Activated naive CD8-positive, alpha-beta T cell treated with anti-CD3 and anti-CD28 coated beads, Interleukin-2, amount 50 U/mL, for 16 hours (primary cell): Measurements from ENCODE around the gene ACTR6.
"Not testable (repeated sequence)": the region's sequence is repeated elsewhere in the genome, so short reads cannot be mapped to it uniquely, and the experiment has no call there.

ENCODE experiments used
- DNase-seq: peaks from one replicate; pipeline ENCODE4 v3.0.0-alpha.2; 2020; ENCODE audit warnings: low read depth, low spot score

Gene ACTR6

DNA sequence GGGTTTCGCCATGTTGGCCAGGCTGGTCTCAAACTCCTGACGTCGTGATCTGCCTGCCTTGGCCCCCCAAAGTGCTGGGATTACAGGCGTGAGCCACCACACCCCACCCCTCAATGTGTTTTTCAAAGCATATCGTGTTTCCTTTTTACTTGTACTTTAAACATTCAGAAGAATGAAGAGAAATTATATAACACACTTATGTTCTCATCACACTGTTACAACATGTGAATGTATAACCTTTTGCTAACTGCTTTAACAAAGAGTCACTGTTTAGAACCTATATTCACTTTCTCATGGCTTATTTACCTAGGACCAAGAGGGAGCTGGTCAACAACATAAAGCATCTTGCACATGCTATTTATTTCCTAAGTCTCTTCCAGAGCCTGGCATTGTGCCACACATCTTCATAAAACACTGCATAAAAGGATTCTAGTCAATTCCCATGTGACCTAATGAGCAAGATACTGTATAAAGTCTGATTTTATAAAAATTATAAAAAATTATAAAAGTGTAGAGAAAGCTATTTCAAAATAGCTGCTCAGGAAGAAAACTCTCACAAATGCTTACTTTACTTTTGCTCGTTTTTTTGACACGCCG is 16.0 kb upstream of the ACTR6 start:
- DNase-seq = no peak

DNA sequence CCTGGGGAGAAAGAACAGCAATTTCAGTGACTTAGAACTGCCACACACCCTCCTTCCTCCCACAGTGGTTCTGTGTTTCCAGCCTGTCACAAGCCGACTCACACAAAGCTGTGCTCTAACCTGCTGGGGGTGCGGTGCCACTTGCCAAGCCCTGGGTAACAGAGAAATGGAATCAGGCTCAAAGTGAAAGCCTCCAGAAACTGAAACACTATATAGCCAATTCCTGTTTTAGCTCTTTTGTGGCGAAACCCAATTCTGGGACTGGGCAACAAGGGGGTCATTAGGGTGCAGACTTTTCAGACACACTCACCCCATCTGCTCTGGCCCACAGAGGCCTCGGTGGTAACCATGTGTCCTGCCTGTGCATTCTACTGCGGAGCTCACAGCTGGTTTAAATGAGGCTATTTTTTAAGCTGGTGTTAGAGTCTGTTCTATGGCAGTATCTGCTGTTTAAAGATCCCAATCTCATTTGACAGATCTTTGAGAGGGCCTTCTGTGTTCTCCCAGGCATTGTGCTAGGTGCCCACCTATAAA is 15.2 kb upstream of the ACTR6 start:
- DNase-seq = no peak

DNA sequence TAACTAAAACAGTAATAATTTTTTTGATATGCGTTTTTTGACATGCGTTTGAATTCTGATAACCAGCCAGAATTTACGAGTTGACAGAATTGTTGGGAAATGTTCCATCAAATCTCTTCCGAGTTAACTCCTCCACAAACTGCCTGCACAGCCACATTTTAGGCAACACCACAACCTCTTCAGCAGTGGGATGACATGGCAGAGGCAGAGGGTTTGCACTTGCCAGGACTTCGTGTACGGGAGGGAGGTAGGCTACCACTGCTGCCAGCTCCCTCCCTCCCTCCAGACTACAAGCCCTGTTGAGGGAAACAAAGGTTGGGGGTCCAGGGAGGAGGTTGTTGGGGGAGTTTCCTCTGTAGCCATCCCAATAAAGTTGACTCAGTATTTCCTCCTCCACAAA is 14.5 kb upstream of the ACTR6 start:
- DNase-seq = no peak

DNA sequence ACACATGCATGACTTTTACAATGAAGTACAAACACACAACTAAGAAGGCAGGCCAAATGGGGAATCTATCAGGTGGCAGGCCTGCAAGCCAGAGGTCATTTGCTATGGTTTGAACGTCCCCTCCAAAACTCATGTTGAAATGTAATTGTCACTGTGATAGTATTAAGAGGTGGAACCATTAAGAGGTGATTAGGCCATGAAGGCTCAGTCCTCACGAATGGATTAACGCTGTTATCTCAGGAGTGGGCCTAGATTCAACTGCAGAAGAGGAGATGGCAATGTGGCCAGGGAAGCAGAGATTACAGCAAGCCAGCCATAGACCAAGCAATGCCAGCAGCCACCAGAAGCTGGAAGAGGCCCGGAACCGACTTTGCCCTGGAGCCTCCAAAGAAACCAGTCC is 13.5 kb upstream of the ACTR6 start:
- DNase-seq = no peak

DNA sequence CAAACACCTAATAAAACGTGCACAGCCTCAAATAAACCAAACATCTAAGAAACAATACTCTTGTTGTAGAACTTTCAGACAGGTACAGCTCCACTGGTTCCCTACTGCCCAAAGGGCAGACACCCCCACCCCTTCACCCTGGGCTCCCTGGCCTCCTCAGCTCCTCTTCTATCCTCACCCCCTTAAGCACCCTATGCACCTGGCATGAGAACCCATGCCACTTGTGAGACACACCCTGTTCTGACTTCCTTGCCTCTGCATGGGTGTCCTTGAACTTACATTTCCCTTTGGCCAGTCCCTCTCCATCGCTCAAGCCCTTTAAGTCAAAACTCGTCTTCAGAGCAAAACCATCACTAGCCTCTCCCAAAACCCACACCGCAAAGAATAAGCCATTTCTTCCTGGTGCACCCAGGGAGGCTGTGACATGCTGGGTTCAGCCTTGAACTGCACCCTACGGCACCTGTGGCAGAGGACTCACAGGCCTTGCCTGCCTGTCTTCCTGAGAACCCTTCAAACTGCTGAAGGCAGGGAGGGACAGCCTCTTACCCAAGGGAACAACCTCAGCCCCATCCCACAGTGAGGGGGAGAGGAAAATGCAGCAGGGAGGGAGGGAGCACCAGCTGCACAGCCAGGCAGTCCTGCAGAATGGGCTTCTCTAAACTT is 12.6 kb upstream of the ACTR6 start:
- no peak for DNase-seq

DNA sequence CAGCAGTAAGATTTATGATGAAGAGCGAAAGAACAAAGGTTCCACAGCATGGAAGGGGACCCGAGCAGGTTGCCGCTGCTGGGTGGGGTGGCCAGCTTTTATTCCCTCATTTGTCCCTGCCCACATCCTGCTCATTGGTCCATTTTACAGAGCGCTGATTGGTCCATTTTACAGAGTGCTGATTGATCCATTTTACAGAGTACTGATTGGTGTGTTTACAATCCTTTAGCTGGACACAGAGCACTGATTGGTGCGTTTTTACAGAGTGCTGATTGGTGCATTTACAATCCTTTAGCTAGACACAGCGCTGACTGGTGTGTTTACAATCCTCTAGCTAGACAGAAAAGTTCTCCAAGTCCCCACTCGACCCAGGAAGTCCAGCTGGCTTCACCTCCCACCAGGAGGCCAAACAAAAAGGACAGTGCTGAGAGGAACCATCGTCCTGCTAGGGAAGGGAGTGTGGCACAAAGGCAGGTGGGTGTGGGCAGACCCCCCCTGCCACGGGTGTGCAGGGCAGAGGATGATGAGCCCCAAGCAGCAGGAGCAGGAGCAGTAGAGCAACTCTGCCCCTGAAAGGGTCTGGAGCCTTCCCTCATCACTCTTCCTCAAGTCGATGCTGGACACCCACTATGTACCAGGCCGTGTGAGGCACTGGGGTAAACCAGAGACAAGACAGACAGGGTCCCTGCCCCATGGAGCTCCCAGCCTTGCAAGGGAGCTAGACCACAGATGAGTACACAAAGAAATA is 11.6 kb upstream of the ACTR6 start:
- DNase-seq = not testable (repeated sequence)

DNA sequence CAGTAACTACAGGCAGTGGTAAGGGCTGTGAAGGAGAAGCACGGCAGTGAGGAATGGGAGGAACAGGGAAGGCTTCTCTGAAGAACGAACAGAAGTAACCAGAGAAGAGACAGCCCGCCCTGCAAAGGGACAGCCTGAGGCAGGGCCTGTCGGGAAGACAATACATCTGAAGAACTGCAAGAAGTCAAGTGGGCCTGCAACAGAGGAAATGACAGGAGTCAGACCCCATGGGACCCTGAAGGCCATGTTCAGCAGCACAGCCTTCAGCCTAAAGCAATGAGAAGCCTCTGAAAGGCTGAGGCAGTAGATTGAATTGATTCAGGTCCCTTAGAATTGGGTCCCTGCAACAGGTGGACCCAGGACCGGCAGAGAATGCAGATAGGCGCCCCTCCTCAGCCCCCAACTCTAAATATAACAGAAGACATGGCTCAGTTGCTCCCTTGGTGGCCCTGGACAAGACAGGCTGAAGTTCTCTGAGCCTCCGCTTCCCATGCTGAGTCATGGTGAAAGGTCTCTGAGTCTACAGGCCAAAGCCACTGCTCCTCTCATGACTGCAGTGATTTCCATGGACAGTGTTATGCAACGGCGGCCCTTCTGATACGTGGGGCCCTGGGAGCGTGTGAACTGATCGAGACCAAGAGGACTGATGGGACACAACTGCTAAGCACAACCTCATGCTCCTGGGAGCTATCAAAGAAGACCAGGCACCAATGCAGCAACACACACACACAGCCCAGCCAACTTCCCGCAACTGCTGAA is 10.8 kb upstream of the ACTR6 start:
- no peak for DNase-seq

DNA sequence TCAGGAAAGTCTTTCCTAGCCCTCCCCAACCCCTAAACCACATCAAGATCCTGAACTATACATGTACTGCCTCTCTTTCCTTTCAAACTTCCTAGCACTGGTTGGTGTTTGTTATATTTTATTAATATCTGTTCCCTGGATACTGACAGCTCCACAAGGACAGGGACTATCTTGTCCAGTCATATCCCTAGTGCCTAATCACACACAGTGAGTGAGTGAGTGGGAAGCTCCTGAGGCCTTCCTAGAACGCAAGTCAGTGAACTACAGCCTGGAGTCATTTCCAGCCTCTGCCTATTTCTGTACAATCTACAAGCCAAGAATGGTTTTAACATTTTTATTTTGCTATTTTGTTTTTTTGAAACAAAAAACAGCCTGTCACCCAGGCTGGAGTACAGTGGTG is 7.5 kb upstream of the ACTR6 start:
- DNase-seq = no peak

DNA sequence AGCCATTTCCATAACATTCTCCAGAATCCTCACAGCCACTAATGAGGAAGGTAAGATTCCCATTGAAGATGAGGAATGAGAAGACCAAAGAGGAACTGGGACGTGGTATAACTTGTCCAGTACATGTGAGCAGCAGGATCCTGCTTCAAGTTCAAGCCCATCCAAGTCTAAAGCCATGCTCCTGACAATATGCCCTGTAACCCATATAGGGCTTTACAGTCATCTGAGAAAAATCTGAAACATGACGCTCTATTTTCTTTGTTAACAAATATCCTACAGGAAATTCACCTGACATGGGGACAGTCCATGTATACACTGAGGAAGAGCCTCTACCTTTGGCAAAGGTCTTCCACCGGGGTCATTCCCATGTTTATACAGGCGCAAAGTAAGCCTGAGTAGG is 3.1 kb upstream of the ACTR6 start:
- no peak for DNase-seq

DNA sequence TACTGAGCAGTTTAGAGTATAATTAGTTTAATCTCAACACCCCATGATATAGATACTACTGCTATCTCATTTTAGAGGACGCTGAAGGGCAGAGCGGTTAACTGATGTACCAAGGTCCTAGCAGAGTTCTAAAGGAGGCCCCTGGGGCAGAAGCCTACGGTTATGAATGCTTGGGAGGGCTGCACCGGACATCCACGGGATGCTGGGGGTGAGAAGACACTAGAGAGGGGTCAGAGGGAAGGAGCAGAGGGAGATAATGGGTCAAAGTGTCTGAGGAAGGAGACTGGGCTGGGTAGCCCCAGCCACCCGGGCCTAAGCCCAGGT is 1.6 kb upstream of the ACTR6 start:
- no peak for DNase-seq

DNA sequence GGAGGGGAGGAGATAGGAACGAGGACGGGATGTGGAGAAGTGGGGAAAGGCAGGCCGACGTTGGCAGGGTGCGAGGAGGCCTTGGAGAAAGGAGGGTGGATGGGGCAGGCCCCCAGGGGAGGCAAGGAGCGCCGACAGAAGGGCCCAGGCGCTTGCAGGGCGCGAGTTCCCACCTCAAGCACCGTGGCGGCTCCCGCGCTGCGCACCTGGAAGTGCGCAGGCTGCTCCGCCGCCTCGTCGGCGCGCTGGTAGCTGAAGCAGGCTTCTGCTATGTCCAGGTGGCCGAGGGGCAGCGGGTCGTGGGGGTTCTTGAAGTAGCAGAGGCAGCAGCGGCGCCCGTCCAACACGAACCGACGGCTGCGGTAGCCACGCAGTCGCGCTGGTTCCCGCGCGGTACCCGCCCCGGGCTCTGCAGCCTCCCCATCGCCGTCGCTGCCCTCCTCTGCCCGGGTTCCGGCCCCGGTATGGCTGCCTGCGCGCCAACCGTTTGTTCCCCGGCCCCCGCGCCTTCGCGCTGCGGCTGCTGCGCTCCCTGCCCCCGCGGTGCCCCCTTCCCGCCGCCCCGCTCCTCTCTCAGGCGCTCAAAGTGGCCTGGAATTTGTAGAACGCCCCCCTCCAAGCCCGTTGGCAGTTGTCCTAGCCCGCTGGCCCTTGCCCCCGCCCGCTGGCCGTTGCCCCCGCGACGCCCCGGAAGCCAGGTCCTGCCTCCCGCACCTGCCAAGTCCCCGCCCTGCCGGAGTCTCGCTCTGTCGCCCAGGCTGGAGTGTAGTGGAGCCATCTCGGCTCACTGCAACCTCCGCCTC is 1.1 kb upstream of the ACTR6 start:
- peak; percentile 47 for DNase-seq

DNA sequence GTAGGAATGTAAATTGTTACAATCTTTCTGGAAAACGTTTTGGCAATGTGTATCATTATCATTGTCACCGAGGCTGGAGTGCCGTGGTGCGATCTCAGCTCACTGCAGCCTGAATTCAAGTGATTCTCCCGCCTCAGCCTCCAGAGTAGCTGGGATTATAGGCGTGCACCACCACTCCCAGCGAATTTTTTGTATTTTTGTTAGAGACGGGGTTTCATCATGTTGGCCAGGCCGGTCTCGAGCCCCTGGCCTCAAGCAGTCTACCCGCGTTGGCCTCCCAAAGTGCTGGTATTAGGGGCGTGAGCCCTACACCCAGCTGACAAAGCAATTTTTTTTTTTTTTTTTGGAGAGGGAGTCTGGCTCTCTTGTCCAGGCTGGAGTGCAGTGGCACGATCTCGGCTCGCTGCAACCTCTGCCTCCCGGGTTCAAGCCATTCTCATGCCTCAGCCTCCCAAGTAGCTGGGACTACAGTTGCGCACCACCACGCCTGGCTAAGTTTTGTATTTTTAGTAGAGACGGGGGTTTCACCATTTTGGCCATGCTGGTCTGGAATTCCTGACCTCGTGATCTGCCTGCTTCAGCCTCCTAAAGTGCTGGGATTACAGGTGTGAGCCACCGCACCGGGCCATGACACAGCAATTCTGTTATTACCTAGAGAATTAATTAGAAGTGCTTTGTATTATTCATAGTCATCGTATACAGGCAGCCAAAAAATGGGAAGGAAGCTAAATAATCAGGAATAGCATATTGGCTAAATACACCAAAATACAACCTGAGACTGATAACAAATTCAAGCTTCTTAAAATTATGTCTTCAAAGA is 1.2 kb downstream of the ACTR6 start:
- DNase-seq = no peak

DNA sequence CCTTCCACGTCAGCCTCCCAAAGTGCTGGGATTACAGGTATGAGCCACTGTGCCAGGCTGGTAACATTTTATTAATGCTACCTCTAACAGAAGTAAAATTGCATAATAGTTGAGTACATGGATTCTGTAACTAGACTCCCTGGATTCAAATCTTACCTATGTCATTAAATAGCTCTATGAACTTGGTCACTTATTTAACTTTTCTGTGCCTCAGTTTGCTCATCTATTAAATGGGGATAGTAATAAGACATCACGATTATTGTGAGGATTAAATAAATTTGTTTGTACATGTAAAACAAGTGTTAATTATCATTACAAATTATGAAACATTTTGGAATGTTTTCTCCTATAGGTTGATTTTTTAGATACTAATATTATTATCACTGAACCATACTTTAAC is 6.7 kb downstream of the ACTR6 start:
- no peak for DNase-seq

DNA sequence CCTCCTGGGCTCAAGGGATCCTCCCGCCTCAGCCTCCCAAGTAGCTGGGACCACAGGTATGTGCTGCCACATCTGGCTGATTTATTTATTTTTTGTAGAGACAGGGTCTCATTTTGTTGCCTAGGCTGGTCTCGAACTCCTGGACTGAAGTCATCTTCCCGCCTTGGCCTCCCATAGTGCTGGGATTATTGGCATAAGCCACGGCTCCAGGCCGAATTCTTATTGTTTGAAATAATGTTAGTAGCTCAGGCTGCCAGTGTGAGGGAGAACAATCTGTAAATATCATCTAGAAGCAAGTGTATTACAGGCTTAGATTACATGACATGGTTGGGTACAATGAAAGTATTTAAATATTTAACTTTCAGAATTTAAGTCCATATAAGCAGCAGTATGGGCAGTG is 8.2 kb downstream of the ACTR6 start:
- DNase-seq = no peak

DNA sequence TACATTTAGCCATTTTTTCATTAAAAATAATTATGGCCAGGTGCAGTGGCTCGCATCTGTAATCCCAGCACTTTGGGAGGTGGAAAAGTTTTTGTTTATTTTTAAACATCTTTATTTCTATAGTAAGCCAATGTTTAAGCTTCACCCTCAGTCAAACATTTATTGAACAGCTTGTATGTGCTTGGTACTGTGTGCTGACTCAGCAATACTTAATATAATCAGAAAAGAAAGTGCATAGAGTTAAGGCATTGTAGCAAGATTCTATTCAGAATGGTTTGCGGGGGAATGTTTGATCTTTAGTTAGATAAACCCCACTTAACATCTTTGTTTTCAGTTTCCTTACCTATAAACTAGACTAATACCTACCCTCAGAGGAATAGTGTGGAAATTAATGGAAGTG is 11.1 kb downstream of the ACTR6 start:
- no peak for DNase-seq

DNA sequence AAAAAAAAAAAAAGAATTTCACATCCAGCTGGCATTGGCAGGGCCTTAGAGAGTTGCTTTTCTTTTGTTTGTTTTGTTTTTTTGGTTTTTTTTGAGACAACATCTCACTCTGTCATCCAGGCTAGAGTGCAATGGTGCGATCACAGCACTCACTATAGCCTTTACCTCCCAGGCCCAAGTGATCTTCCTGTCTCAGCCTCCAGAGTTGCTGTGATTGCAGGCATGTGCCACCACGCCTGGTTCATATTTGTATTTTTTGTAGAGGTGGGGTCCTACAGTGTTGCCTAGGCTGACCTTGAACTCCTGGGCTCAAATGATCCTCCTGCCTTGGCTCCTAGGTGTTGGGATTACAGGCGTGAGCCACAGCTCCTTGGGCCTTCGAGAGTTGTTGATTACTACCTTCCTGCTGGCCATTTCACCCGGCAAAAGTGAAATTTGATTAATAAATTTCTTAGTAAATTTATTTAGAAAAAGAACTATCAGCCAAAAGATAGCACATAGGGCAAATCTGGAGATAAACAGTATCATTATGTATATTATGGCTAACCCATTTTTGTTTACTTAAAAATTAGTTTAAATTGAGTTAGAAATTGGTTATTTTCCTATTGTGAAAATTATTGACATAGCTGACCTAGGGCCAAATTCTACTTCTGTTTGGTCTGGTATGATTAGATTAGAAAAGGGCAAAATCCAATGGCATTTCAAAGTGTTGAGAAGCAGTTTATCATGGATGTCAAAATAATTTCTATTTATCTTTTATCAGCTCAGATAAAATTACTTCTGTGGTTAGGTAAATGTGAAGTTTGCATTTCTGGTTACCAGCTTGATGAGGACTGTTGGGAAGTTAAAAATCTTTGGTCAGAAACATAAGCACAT is 12.6 kb downstream of the ACTR6 start:
- DNase-seq = no peak

DNA sequence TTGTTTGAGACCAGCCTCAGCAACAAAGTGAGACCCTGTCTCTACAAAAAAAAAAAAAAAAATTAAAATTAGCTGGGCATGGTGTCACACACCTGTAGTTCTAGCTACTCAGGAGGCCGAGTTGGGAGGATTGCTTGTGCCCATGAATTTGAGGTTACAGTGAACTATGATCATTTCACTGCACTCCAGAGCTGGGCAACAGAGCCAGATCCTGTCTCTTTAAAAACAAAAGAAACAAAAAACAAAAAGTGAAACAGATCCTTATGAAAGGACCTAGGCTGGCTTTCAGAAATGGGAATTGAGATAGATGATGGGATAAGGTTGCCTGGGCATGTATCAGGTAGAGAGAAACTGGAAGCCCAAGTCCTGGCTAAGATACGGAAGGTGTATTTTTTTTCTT is 13.9 kb downstream of the ACTR6 start:
- DNase-seq = no peak

DNA sequence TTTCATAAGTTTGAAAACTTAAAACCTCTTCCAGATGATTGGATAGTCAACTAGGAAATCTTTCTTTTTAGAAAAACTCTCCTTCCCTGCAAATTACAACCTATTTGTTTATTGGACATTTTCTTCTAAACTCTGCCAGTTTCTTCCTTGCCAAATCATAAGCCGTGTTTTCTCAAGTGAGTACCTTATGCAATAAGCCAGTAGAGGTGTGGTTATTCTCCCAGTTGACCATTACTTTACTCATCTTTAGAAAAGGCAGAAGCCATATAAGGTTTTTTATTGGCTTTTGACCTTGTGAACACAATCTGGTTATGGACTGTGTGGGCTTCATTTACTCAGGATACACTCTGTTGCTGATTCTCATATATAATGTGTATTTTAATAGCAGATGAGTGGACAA is 14.6 kb downstream of the ACTR6 start:
- DNase-seq = no peak

DNA sequence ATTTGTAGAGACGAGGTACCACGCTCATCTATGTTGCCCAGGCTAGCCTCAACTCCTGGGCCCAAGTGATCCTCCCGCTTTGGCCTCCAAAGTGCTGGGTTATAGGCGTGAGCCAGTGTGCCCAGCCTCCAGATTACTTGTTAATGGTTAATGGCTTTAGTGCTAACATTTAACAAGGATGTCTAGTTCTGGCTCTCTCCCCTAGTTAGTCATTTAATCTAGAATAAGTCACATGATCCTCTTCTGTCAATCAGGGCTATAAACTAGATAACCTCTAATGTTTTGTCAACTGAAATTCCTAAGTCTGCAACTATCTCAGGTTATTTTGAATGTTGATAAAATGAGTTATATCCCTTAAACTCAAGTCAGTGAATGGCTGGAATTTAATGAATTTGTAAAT is 15.7 kb downstream of the ACTR6 start:
- no peak for DNase-seq
